HepG2 (cell line): ENCODE results near the gene HLCS. TPM values are rescaled to one million over a fixed set of nuclear protein-coding genes. Genes with fewer than 3 reads are reported as not detected.

Experiments
- ATAC-seq: fragments of 200-7000 bp; cut with Tn5 transposase; 3 replicates; pipeline ENCODE4 v1.9.1; 2020; ENCODE audit warnings: mild to moderate bottlenecking, moderate library complexity
- BruUV-seq: library from RNA; stranded (reverse); fragments of 400-500 nt; replicated peaks from 2 replicates; lab custom pipeline; 2021; lab: Mats Ljungman, UMichigan
- CTCF ChIA-PET: fragments of 300-600 bp; formaldehyde crosslinking; extraction: SDS; loops from one replicate; lab custom pipeline; 2021; ENCODE audit warnings: low total read pairs, inconsistent platforms, low intra/inter-chr PET ratio; lab: Yijun Ruan, JAX
- POLR2A ChIA-PET: fragments of 350-600 bp; sonication (Branson Sonifier 250); formaldehyde crosslinking; loops from one replicate; lab custom pipeline; 2020; ENCODE audit warnings: antibody characterized with exemption, inconsistent platforms; lab: Yijun Ruan, JAX
- DNase-seq: peaks from one replicate; pipeline ENCODE4 v3.0.0-alpha.2; 2015; ENCODE audit warnings: low spot score
- FAIRE-seq: peaks from 3 replicates; lab custom pipeline; 2011; peaks lifted over from hg19 to GRCh38; lab: Jason Lieb, UNC
- H2AFZ ChIP-seq: one replicate; pipeline ENCODE4 v1.6.1; 2011; ENCODE audit warnings: low read length, inconsistent platforms
- H3K27ac ChIP-seq: fragments of 300-600 bp; 3 replicates; pipeline ENCODE4 v1.8.0; 2011; ENCODE audit warnings: mixed run types, mild to moderate bottlenecking, mixed read lengths, low read length, inconsistent platforms; ENCODE audit not compliant: insufficient read depth; ENCODE audit errors: extremely low read length
- H3K27me3 ChIP-seq, 2 experiments: fragments of 200-600 bp in 1 of 2; 2 replicates in 1 of 2; 3 replicates in 1 of 2; pipeline versions ENCODE4 v1.6.0 to v1.8.0; 2011; ENCODE audit warnings: low read length in 2 of 2, mild to moderate bottlenecking in 2 of 2, moderate library complexity in 2 of 2, inconsistent platforms in 1 of 2; ENCODE audit not compliant: insufficient read depth in 2 of 2, control insufficient read depth in 1 of 2
- H3K36me3 ChIP-seq, 2 experiments: fragments of 200-600 bp in 1 of 2; replicated peaks in 1 of 2; 2 replicates in 1 of 2; 3 replicates in 1 of 2; pipeline versions ENCODE4 v1.5.1 to v1.8.0; 2011; ENCODE audit warnings: low read length in 2 of 2, inconsistent platforms in 1 of 2; ENCODE audit not compliant: insufficient read depth in 2 of 2, control insufficient read depth in 1 of 2
- H3K4me1 ChIP-seq: 2 replicates; pipeline ENCODE4 v1.5.1; 2012; ENCODE audit warnings: low read length, inconsistent platforms; ENCODE audit not compliant: insufficient read depth
- H3K4me2 ChIP-seq: 2 replicates; pipeline ENCODE4 v1.6.0; 2011; ENCODE audit warnings: low read depth, low read length, inconsistent platforms
- H3K4me3 ChIP-seq, 3 experiments: fragments of 200-600 bp in 1 of 3; sonication (generic), shearing (Covaris generic) in 1 of 3; replicated peaks in 1 of 3; 2 replicates each; pipeline ENCODE4 v1.5.1; 2011 to 2016; ENCODE audit warnings: low read length in 3 of 3, inconsistent platforms in 2 of 3, low read depth in 2 of 3, mild to moderate bottlenecking in 2 of 3, control low read depth in 1 of 3, mixed read lengths in 1 of 3; ENCODE audit not compliant: insufficient read depth in 1 of 3
- H3K79me2 ChIP-seq: one replicate; pipeline ENCODE4 v1.6.1; 2011; ENCODE audit warnings: low read length, inconsistent platforms; ENCODE audit not compliant: insufficient read depth
- H3K9ac ChIP-seq: 2 replicates; pipeline ENCODE4 v1.6.0; 2011; ENCODE audit warnings: mild to moderate bottlenecking, low read depth, low read length, inconsistent platforms; ENCODE audit not compliant: insufficient read depth
- H3K9me3 ChIP-seq: 2 replicates; pipeline ENCODE4 v1.5.1; 2012; ENCODE audit warnings: mild to moderate bottlenecking, low read length
- H4K20me1 ChIP-seq: 2 replicates; pipeline ENCODE4 v1.6.0; 2011; ENCODE audit warnings: inconsistent platforms, mild to moderate bottlenecking, low read length, moderate library complexity; ENCODE audit not compliant: insufficient read depth
- CEBPZ ChIP-seq: IDR thresholded peaks from 2 replicates; pipeline ENCODE4 v1.6.1; 2012; ENCODE audit warnings: low read length, improper control_type of control experiment
- JUN ChIP-seq: sonication (generic); formaldehyde crosslinking; IDR thresholded peaks from 2 replicates; pipeline ENCODE4 v1.4.0; 2020; ENCODE audit warnings: mild to moderate bottlenecking, missing genetic modification reagents
- KDM6A ChIP-seq: IDR thresholded peaks from 2 replicates; pipeline ENCODE4 v1.6.1; 2016; ENCODE audit warnings: low read depth
- LCORL ChIP-seq, 2 experiments: fragments of 450-650 bp in 1 of 2; sonication (generic) in 1 of 2; formaldehyde crosslinking in 1 of 2; IDR thresholded peaks; 2 replicates each; pipeline versions ENCODE4 v1.5.0 to v1.6.1; 2017 to 2020; ENCODE audit warnings: antibody characterized with exemption in 1 of 2, missing genetic modification reagents in 1 of 2
- MAX ChIP-seq: IDR thresholded peaks from 2 replicates; pipeline ENCODE4 v1.6.1; 2012; ENCODE audit warnings: inconsistent platforms
- MED13 ChIP-seq: sonication (generic); formaldehyde crosslinking; IDR thresholded peaks from 2 replicates; pipeline ENCODE4 v1.5.0; 2020; ENCODE audit warnings: missing genetic modification reagents
- MLLT10 ChIP-seq: sonication (generic); formaldehyde crosslinking; IDR thresholded peaks from 2 replicates; pipeline ENCODE4 v1.4.0; 2020; ENCODE audit warnings: missing genetic modification reagents
- NRL ChIP-seq: sonication (generic); formaldehyde crosslinking; IDR thresholded peaks from 2 replicates; pipeline ENCODE4 v1.5.0; 2020; ENCODE audit warnings: missing genetic modification reagents, mild to moderate bottlenecking, moderate library complexity, borderline replicate concordance
- RERE ChIP-seq: IDR thresholded peaks from 2 replicates; pipeline ENCODE4 v1.6.1; 2016; ENCODE audit warnings: low read depth, missing genetic modification reagents, missing compliant biosample characterization
- ZNF138 ChIP-seq: sonication (generic); formaldehyde crosslinking; IDR thresholded peaks from 2 replicates; pipeline ENCODE4 v1.5.0; 2020; ENCODE audit warnings: mild to moderate bottlenecking, low read depth, missing genetic modification reagents
- ZNF17 ChIP-seq: sonication (generic); formaldehyde crosslinking; IDR thresholded peaks from 2 replicates; pipeline ENCODE4 v1.5.0; 2020; ENCODE audit warnings: mild to moderate bottlenecking, missing genetic modification reagents
- ZNF230 ChIP-seq: sonication (generic); formaldehyde crosslinking; IDR thresholded peaks from 2 replicates; pipeline ENCODE4 v1.4.0; 2020; ENCODE audit warnings: mild to moderate bottlenecking, missing genetic modification reagents
- ZNF3 ChIP-seq: IDR thresholded peaks from 2 replicates; pipeline ENCODE4 v1.7.0; 2017; ENCODE audit warnings: inconsistent platforms
- ZNF329 ChIP-seq: sonication (generic); formaldehyde crosslinking; IDR thresholded peaks from 2 replicates; pipeline ENCODE4 v1.9.0; 2021; ENCODE audit warnings: low read depth, mild to moderate bottlenecking, missing genetic modification reagents
- ZNF441 ChIP-seq: sonication (generic); formaldehyde crosslinking; IDR thresholded peaks from 2 replicates; pipeline ENCODE4 v1.7.0; 2021; ENCODE audit warnings: missing genetic modification reagents, borderline replicate concordance
- WGBS: methylation state at CpG from one replicate; pipeline ENCODE4 v1.1.6; 2017; ENCODE audit warnings: low lambda C conversion rate; 5-methylcytosine and 5-hydroxymethylcytosine counted together
- in situ Hi-C: cut with HindIII; loops from 2 replicates; pipeline ENCODE4 v1.10.0; 2017; ENCODE audit warnings: low pct_unique_long_range_greater_than_20kb; ENCODE audit not compliant: extremely low pct_ligation_motif_present
- intact Hi-C: fragments of 100-400 bp; cut with micrococcal nuclease; formaldehyde crosslinking; loops from one replicate; pipeline ENCODE4 v1.10.0; 2022; ENCODE audit not compliant: unreplicated experiment
- polyA plus RNA-seq, 8 experiments: library from polyadenylated mRNA; depleted of rRNA in 3 of 8; stranded (reverse) in 7 of 8; unstranded in 1 of 8; fragments of >200 nt; fragmentation: Illumina TruSeq in 4 of 8; extraction: Trizol in 4 of 8; gene quantifications; 2 replicates each; pipeline versions ENCODE4 v1.2.1 to v1.2.3, GENCODE V29; 2011 to 2016; ENCODE audit warnings: low read depth in 4 of 8, missing spikeins in 1 of 8, mixed read lengths in 1 of 8; ENCODE audit not compliant: insufficient read depth in 1 of 8
- total RNA-seq, 5 experiments: library from RNA; depleted of rRNA; stranded (reverse); fragments of >200 nt; fragmentation: Illumina TruSeq; extraction: Trizol; gene quantifications; 2 replicates each; pipeline ENCODE4 v1.2.3, GENCODE V29; 2016; ENCODE audit warnings: low read depth in 1 of 5

Gene HLCS
- total and polyA plus RNA-seq, 2 of the 13 experiments (the other 11 are each of a cell fraction or from before 2014, with no cell fraction given) = 7.9 to 12.3 TPM

- TF ChIP-seq RERE (CRISPR knock-in tag) (no peak), MLLT10 (no peak), ZNF329 (CRISPR knock-in tag) (no peak)
- TF ChIP-seq, all 625 proteins: peak for 0
Observed at GRCh38 chr21:36821032-36821299, 145.5 kb downstream of the HLCS start (continued).

- Histone ChIP-seq H3K4me1 (no peaks in the 10 kb centered on the region), H3K4me2 (no peak overlapping the region), H3K9me3 (no peaks in the 10 kb centered on the region), H3K27ac (no peak overlapping the region), H3K79me2 (no peaks in the 10 kb centered on the region), H4K20me1 (no peaks in the 10 kb centered on the region), H3K36me3 (0 out of 5 replicates have a peak, but pooled peaks cover 0 to 3% of the 10 kb centered on the region in 2 experiments), H3K9ac (no peak overlapping the region), H3K27me3 (no peaks in the 10 kb centered on the region), H2AFZ (no peak overlapping the region), H3K4me3 (no peak overlapping the region)
- intact Hi-C loops (no loop called here), in situ Hi-C loops (no loop called here)
- no TSS peak for BruUV-seq
- DNase-seq (no peak), ATAC-seq (no peak), FAIRE-seq (no peak)
- CTCF ChIA-PET = no interaction called here
- POLR2A ChIA-PET = no interaction called here
- 93% methylated on average over 20 of the region's 27 CpGs for WGBS
- TF ChIP-seq ZNF230 = no peak
- TF ChIP-seq LCORL (IDR thresholded peaks at IDR 0.05) = no peak
- no peak for TF ChIP-seq LCORL (CRISPR knock-in tag; IDR thresholded peaks at IDR 0.05)
- TF ChIP-seq MAX = no peak
- no peak for TF ChIP-seq ZNF3 (CRISPR knock-in tag)
- no peak for TF ChIP-seq ZNF441 (CRISPR knock-in tag)
- no peak for TF ChIP-seq ZNF17 (CRISPR knock-in tag)
- TF ChIP-seq ZNF138 (CRISPR knock-in tag) = no peak
- no peak for TF ChIP-seq JUN (CRISPR knock-in tag)
- no peak for TF ChIP-seq KDM6A (CRISPR knock-in tag)
- no peak for TF ChIP-seq CEBPZ
- TF ChIP-seq NRL (CRISPR knock-in tag) = no peak
- TF ChIP-seq MED13 (CRISPR knock-in tag) = no peak
Observed at GRCh38 chr21:36820176-36821031, 146.1 kb downstream of the HLCS start.
